ENCODE results near the gene COIL.

DNA sequence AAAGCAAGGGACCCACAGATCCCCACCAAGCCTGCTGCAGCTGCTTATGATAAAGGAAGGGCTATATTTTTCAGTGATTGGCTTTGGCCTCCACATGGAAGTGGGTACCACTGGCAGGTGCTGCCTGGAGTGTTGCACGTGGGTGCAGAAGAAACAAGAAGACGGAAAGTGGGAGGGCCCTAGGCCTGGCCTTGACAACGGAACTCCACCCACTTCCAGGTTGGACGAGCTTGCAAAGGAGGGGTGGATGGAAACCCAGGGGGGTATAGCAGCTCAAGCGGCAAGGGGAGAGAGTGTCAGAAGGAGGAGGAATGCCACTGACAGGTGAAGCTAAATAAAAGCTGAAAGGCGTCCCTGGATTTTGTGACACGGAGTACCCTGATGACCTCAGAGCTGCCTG is 67.3 kb downstream of the COIL start:
- no peak for TF ChIP-seq CTCF (IDR thresholded peaks at IDR 0.05)
- TF ChIP-seq POLR2A (IDR thresholded peaks at IDR 0.05) = no peak

Measured in esophagus squamous epithelium (tissue), 4 donors.